ENCODE results near the gene MAP4. TPM values are rescaled to one million over a fixed set of nuclear protein-coding genes. Genes with fewer than 3 reads are reported as not detected.

MAP4 gene
- total and polyA plus RNA-seq, 2 donors (not counting 3 experiments of a cell fraction or from before 2014, with no cell fraction given): 121 to 290 TPM

GRCh38 chr3:47852604-47853602 lies 163.3 kb downstream of the MAP4 start:
- ChIA-PET CTCF (interaction anchor here (2.4 kb wide), 1 partner anchor 298 kb away, joined by 11 read pairs; no protein-coding TSS in a partner anchor), POLR2A (no interaction called here)
- DNase-seq (ENCODE audit: low read depth, low spot score) (no peak), FAIRE-seq (no peak)
- Histone ChIP-seq H3K27me3 (ENCODE audit: control insufficient read depth in 2 of 2, insufficient read depth in 2 of 2, low read length in 2 of 2) (no peaks in the 10 kb centered on the region), H3K9me1 (replicated peaks; ENCODE audit: control insufficient read depth, extremely low read depth, insufficient read depth, low read length) (no peaks in the 10 kb centered on the region), H3K4me1 (ENCODE audit: control insufficient read depth, extremely low read depth, insufficient read depth, low read length) (no peaks in the 10 kb centered on the region), H3K4me2 (ENCODE audit: insufficient read depth, low read length) (no peak overlapping the region), H4K20me1 (replicated peaks; ENCODE audit: control insufficient read depth, extremely low read depth, insufficient read depth, low read length) (no peaks in the 10 kb centered on the region), H3K27ac (ENCODE audit: insufficient read depth, low read depth, low read length) (no peak overlapping the region), H3K9me3 (replicated peaks; ENCODE audit: control insufficient read depth, insufficient read depth, low read length) (no peaks in the 10 kb centered on the region), H3K79me2 (ENCODE audit: control insufficient read depth, insufficient read depth, low read length) (no peaks in the 10 kb centered on the region), H3K9ac (replicated peaks; ENCODE audit: extremely low read depth, insufficient read depth, low read length) (no peak overlapping the region), H3K4me3 (replicated peaks in 1 of 3; ENCODE audit: insufficient read depth in 1 of 3, low read depth in 1 of 3, low read length in 3 of 3) (no peak overlapping the region), H3K36me3 (ENCODE audit: control insufficient read depth in 2 of 2, extremely low read depth in 1 of 2, insufficient read depth in 2 of 2, low read length in 2 of 2) (peaks cover 30 to 67% of the 10 kb centered on the region in 2 experiments), H2AFZ (ENCODE audit: low read depth, low read length) (no peak overlapping the region)
- no peak for TF ChIP-seq JUN (IDR thresholded peaks at IDR 0.05; ENCODE audit: borderline replicate concordance, insufficient read depth, insufficient read length, low read depth)
- no peak for TF ChIP-seq EZH2 (IDR thresholded peaks at IDR 0.05; ENCODE audit: borderline replicate concordance, low read depth, low read length, severe bottlenecking)
- TF ChIP-seq POLR2A (IDR thresholded peaks at IDR 0.05; ENCODE audit: low read depth, low read length): no peak
- no peak for TF ChIP-seq CTCF (IDR thresholded peaks at IDR 0.05; ENCODE audit: extremely low read depth in 1 of 2, insufficient read depth in 1 of 2, low read depth in 1 of 2, low read length in 2 of 2)
- TF ChIP-seq POLR2AphosphoS5 (IDR thresholded peaks at IDR 0.05; ENCODE audit: insufficient read depth, low read depth, low read length): peak; percentile 30
- dilution Hi-C loops (cut with MboI; ENCODE audit: extremely low pct_ligation_motif_present, low sequenced_read_pairs): no loop called here
- intact Hi-C loops (cut with micrococcal nuclease): no loop called here
- BruUV-seq (replicated peaks): no TSS peak

All from endothelial cell of umbilical vein (primary cell).